Keratinocyte (primary cell): ENCODE measurements around the gene OGA. TPM values are rescaled to one million over a fixed set of nuclear protein-coding genes. Genes with fewer than 3 reads are reported as not detected.

Source experiments
- DNase-seq: peaks from one replicate; pipeline ENCODE4 v3.0.0-alpha.2; 2011; ENCODE audit warnings: low read depth, missing footprints, low spot score
- FAIRE-seq: peaks from 2 replicates; lab custom pipeline; 2011; peaks lifted over from hg19 to GRCh38; lab: Jason Lieb, UNC
- H2AFZ ChIP-seq: 2 replicates; pipeline ENCODE4 v1.6.0; 2012; ENCODE audit warnings: low read length, control low read depth, inconsistent platforms; ENCODE audit not compliant: control insufficient read depth
- H3K27ac ChIP-seq: 2 replicates; pipeline ENCODE4 v1.5.1; 2011; ENCODE audit warnings: low read length; ENCODE audit not compliant: control insufficient read depth, insufficient read depth
- H3K27me3 ChIP-seq: 3 replicates; pipeline ENCODE4 v1.6.0; 2011; ENCODE audit warnings: low read length; ENCODE audit not compliant: control insufficient read depth, insufficient read depth; ENCODE audit errors: extremely low read depth
- H3K36me3 ChIP-seq, 2 experiments: 2 replicates in 1 of 2; 3 replicates in 1 of 2; pipeline ENCODE4 v1.5.1; 2011; ENCODE audit warnings: low read length in 2 of 2, mild to moderate bottlenecking in 1 of 2; ENCODE audit not compliant: control insufficient read depth in 2 of 2, insufficient read depth in 2 of 2; ENCODE audit errors: extremely low read depth in 1 of 2
- H3K4me1 ChIP-seq: 3 replicates; pipeline ENCODE4 v1.5.1; 2011; ENCODE audit warnings: low read length; ENCODE audit not compliant: control insufficient read depth, insufficient read depth; ENCODE audit errors: extremely low read depth
- H3K4me2 ChIP-seq: 3 replicates; pipeline ENCODE4 v1.6.0; 2011; ENCODE audit warnings: low read depth, low read length; ENCODE audit not compliant: control insufficient read depth, insufficient read depth; ENCODE audit errors: extremely low read depth
- H3K4me3 ChIP-seq, 3 experiments: fragments of 200-600 bp in 1 of 3; sonication (generic) in 1 of 3; 2 replicates in 2 of 3; 3 replicates in 1 of 3; pipeline ENCODE4 v1.5.1; 2011 to 2016; ENCODE audit warnings: low read length in 3 of 3, mild to moderate bottlenecking in 3 of 3, control low read depth in 2 of 3, inconsistent platforms in 1 of 3, low read depth in 1 of 3, mixed read lengths in 1 of 3, mixed run types in 1 of 3, moderate library complexity in 1 of 3; ENCODE audit not compliant: control insufficient read depth in 2 of 3, insufficient read depth in 2 of 3; ENCODE audit errors: extremely low read depth in 1 of 3
- H3K79me2 ChIP-seq: 2 replicates; pipeline ENCODE4 v1.6.0; 2012; ENCODE audit warnings: low read length; ENCODE audit not compliant: control insufficient read depth, insufficient read depth
- H3K9ac ChIP-seq: 3 replicates; pipeline ENCODE4 v1.6.0; 2011; ENCODE audit warnings: low read length; ENCODE audit not compliant: control insufficient read depth, insufficient read depth; ENCODE audit errors: extremely low read depth
- H3K9me1 ChIP-seq: 3 replicates; pipeline ENCODE4 v1.6.0; 2011; ENCODE audit warnings: low read length; ENCODE audit not compliant: control insufficient read depth, insufficient read depth; ENCODE audit errors: extremely low read depth
- H3K9me3 ChIP-seq: 2 replicates; pipeline ENCODE4 v1.5.1; 2012; ENCODE audit warnings: low read depth, low read length; ENCODE audit not compliant: control insufficient read depth
- H4K20me1 ChIP-seq: 3 replicates; pipeline ENCODE4 v1.6.0; 2011; ENCODE audit warnings: low read length; ENCODE audit not compliant: control insufficient read depth, insufficient read depth; ENCODE audit errors: extremely low read depth
- CTCF ChIP-seq, 3 experiments: IDR thresholded peaks in 1 of 3; conservative IDR thresholded peaks in 1 of 3; optimal IDR thresholded peaks in 1 of 3; 2 replicates in 2 of 3; 3 replicates in 1 of 3; pipeline versions ENCODE3 to v1.5.1; 2011; ENCODE audit warnings: low read length in 3 of 3, mild to moderate bottlenecking in 3 of 3, moderate library complexity in 2 of 3, control low read depth in 1 of 3, inconsistent platforms in 1 of 3; ENCODE audit not compliant: insufficient read depth in 2 of 3; ENCODE audit errors: extremely low read depth in 1 of 3
- EZH2 ChIP-seq: IDR thresholded peaks from one replicate; pipeline ENCODE4 v1.6.1; 2012; ENCODE audit warnings: inconsistent platforms, mild to moderate bottlenecking, low read length, moderate library complexity
- dilution Hi-C: fragments of 300-500 bp; cut with MboI; formaldehyde crosslinking; loops from one replicate; pipeline ENCODE4 v1.7.0; 2020; ENCODE audit warnings: low sequenced_read_pairs; ENCODE audit not compliant: extremely low pct_ligation_motif_present
- polyA plus RNA-seq, 5 experiments: library from polyadenylated mRNA; depleted of rRNA in 3 of 5; stranded (reverse) in 3 of 5; stranded (forward) in 1 of 5; unstranded in 1 of 5; fragments of >200 nt; gene quantifications; 1 replicate in 1 of 5; 2 replicates in 3 of 5; 3 replicates in 1 of 5; pipeline versions ENCODE4 v1.2.1 to v1.2.3, GENCODE V29; 2011 to 2012; ENCODE audit warnings: missing spikeins in 2 of 5, low read depth in 1 of 5, low replicate concordance in 1 of 5

The OGA gene
- polyA plus RNA-seq, 1 donor (not counting 4 experiments of a cell fraction or from before 2014, with no cell fraction given): 104 TPM

GRCh38 chr10:101767600-101767945 lies 50.7 kb downstream of the OGA start:
- H3K9ac ChIP-seq: no peak overlapping the region
- H3K9me1 ChIP-seq: no peaks in the 10 kb centered on the region
- H3K4me1 ChIP-seq: no peaks in the 10 kb centered on the region
- peaks cover 59% of the 10 kb centered on the region for H3K27me3 ChIP-seq
- H2AFZ ChIP-seq: no peak overlapping the region
- H3K9me3 ChIP-seq: no peaks in the 10 kb centered on the region
- H3K36me3 ChIP-seq: no peaks in the 10 kb centered on the region
- dilution Hi-C loops: no loop called here
- FAIRE-seq (no peak), DNase-seq (no peak)
- H3K27ac ChIP-seq: no peak overlapping the region
- no peak overlapping the region for H3K4me3 ChIP-seq
- no peak overlapping the region for H3K4me2 ChIP-seq
- TF ChIP-seq CTCF (optimal IDR thresholded peaks at IDR 0.05 in 1 of 3, IDR thresholded peaks at IDR 0.05 in 1 of 3, conservative IDR thresholded peaks at IDR 0.05 in 1 of 3; ENCODE audit: extremely low read depth in 1 of 3, insufficient read depth in 2 of 3, low read length in 3 of 3): no peak
- TF ChIP-seq EZH2: no peak
- H4K20me1 ChIP-seq: no peaks in the 10 kb centered on the region
- no peaks in the 10 kb centered on the region for H3K79me2 ChIP-seq

- Histone ChIP-seq H3K27ac (no peak overlapping the region), H3K36me3 (no peaks in the 10 kb centered on the region), H3K9me3 (no peaks in the 10 kb centered on the region), H4K20me1 (no peaks in the 10 kb centered on the region), H3K79me2 (no peaks in the 10 kb centered on the region), H3K4me3 (no peak overlapping the region), H3K4me2 (no peak overlapping the region), H3K4me1 (no peaks in the 10 kb centered on the region), H3K9ac (no peak overlapping the region), H3K9me1 (no peaks in the 10 kb centered on the region), H3K27me3 (peaks cover 56% of the 10 kb centered on the region), H2AFZ (no peak overlapping the region)
- TF ChIP-seq EZH2: no peak
- TF ChIP-seq CTCF (optimal IDR thresholded peaks at IDR 0.05 in 1 of 3, IDR thresholded peaks at IDR 0.05 in 1 of 3, conservative IDR thresholded peaks at IDR 0.05 in 1 of 3; ENCODE audit: extremely low read depth in 1 of 3, insufficient read depth in 2 of 3, low read length in 3 of 3): no peak
- FAIRE-seq: no peak
- dilution Hi-C loops: no loop called here
- DNase-seq: no peak
Measured at GRCh38 chr10:101766753-101767599, 51.3 kb downstream of the OGA start.
